Measurements from ENCODE around the gene IFT80. TPM values are rescaled to one million over a fixed set of nuclear protein-coding genes. Genes with fewer than 3 reads are reported as not detected.

Gene IFT80
- total RNA-seq, 4 donors from 2014 or later = 43.8 to 111 (median 51.0) TPM

DNA sequence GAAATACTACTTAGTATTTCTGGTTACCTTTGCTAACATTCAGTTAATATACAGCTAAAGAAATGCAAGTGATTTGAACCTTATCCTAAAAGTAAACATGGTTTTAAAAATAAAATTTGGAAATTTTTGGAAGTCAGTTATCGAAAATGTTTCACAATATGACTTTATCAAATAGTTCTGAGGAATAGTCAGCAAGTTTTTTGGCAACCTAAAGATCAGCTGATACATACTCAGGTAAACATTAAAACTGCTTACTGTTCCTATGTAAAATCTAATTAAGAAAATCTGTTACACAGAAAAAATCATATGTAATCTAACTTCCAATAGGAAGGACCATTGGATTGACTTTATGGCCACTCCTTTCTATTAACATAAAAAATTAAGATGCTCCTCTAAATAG, 24.1 kb downstream of the IFT80 start:
- WGBS, 2 donors = 96 to 99% methylated on average over 1 of the region's 1 CpG
- Histone ChIP-seq H3K4me1 (peaks cover 3 to 7% of the 10 kb centered on the region in 2 donors), H3K4me3 (replicated peaks in 1 of 3) (no peak overlapping the region), H3K27ac (no peak overlapping the region), H3K9me3 (no peaks in the 10 kb centered on the region), H3K36me3 (peaks cover 0 to 9% of the 10 kb centered on the region in 2 donors), H3K27me3 (no peaks in the 10 kb centered on the region)
- no peak for DNase-seq
- no peak for TF ChIP-seq POLR2A (IDR thresholded peaks at IDR 0.05)
- TF ChIP-seq, protein P1, sequence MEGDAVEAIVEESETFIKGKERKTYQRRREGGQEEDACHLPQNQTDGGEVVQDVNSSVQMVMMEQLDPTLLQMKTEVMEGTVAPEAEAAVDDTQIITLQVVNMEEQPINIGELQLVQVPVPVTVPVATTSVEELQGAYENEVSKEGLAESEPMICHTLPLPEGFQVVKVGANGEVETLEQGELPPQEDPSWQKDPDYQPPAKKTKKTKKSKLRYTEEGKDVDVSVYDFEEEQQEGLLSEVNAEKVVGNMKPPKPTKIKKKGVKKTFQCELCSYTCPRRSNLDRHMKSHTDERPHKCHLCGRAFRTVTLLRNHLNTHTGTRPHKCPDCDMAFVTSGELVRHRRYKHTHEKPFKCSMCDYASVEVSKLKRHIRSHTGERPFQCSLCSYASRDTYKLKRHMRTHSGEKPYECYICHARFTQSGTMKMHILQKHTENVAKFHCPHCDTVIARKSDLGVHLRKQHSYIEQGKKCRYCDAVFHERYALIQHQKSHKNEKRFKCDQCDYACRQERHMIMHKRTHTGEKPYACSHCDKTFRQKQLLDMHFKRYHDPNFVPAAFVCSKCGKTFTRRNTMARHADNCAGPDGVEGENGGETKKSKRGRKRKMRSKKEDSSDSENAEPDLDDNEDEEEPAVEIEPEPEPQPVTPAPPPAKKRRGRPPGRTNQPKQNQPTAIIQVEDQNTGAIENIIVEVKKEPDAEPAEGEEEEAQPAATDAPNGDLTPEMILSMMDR (IDR thresholded peaks at IDR 0.05) = no peak
- intact Hi-C loops (cut with DNase I) = no loop called here

DNA sequence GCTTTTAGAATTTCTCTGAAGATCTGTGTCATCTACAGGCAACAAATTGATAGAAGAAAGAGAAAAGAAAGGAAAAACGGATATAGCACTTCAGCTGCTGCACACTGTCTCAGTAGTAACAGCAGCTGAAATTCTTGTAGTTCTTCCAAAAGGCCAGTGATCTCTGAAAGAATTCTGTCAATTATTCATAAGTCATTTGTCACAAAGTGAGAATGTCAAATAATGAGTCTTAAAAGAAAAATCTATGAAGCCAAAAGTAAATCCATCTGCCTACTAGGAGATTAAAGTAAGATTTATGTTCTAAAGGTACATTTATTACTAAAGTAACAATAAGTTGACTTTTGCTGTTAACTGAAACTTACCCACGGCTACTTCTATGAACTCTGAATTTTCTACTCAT, 24.6 kb downstream of the IFT80 start:
- no peak for DNase-seq
- Histone ChIP-seq H3K27me3 (no peaks in the 10 kb centered on the region), H3K36me3 (peaks cover 0 to 9% of the 10 kb centered on the region in 2 donors), H3K9me3 (no peaks in the 10 kb centered on the region), H3K4me3 (replicated peaks in 1 of 3) (no peak overlapping the region), H3K4me1 (peaks cover 3 to 9% of the 10 kb centered on the region in 2 donors), H3K27ac (no peak overlapping the region)
- intact Hi-C loops (cut with DNase I) = no loop called here
- TF ChIP-seq, protein P1 (IDR thresholded peaks at IDR 0.05) = no peak
- no peak for TF ChIP-seq POLR2A (IDR thresholded peaks at IDR 0.05)
- WGBS, 2 donors = 92 to 93% methylated on average over 2 of the region's 2 CpGs

DNA sequence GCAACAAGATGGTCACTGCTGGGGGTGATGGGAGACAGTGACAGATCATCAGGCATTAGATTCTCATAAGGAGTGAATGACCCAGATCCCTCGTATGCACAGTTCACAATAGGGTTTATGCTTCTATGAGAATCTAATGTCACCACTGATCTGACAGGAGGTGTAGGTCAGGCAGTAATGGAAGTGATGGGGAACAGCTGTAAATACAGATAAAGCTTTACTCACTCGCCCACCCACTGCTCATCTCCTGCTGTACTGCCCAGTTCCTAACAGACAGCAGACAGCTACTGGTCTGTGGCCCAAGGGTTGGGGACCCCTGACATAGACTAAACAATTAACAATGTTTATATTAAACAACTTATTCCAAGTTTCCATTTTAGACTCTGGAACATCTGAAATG, 25.4 kb downstream of the IFT80 start:
- no peak overlapping the region for H3K4me3 ChIP-seq (replicated peaks in 1 of 3)
- 94 to 98% methylated on average over 2 of the region's 2 CpGs for WGBS, 2 donors
- H3K27ac ChIP-seq = no peak overlapping the region
- intact Hi-C loops (cut with DNase I) = no loop called here
- H3K36me3 ChIP-seq = peaks cover 0 to 9% of the 10 kb centered on the region in 2 donors
- peaks cover 3 to 9% of the 10 kb centered on the region in 2 donors for H3K4me1 ChIP-seq
- no peak for DNase-seq
- no peaks in the 10 kb centered on the region for H3K27me3 ChIP-seq
- TF ChIP-seq, protein P1 (IDR thresholded peaks at IDR 0.05) = no peak
- no peak for TF ChIP-seq POLR2A (IDR thresholded peaks at IDR 0.05)
- H3K9me3 ChIP-seq = no peaks in the 10 kb centered on the region

DNA sequence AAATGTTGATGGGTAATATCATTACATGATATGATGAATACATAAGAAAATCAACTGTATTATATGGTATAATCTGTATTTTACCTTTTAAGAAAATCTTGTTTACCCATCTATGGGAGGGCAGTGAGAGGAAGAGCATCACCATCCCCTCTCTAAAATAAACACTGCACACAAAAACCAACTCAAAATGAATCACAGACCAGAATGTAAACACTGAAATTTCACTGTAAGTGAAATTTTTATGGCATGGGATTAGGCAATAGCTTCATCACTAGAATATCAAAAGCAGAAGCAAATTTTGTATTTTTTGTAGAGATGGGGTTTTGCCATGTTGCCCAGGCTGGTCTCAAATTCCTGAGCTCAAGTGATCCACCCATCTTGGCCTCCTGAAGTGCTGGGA, 26.2 kb downstream of the IFT80 start:
- H3K9me3 ChIP-seq = no peaks in the 10 kb centered on the region
- intact Hi-C loops (cut with DNase I) = no loop called here
- no peak overlapping the region for H3K4me3 ChIP-seq (replicated peaks in 1 of 3)
- H3K36me3 ChIP-seq = peaks cover 0 to 9% of the 10 kb centered on the region in 2 donors
- DNase-seq = no peak
- H3K27me3 ChIP-seq = no peaks in the 10 kb centered on the region
- TF ChIP-seq, protein P1 (IDR thresholded peaks at IDR 0.05) = no peak
- TF ChIP-seq POLR2A (IDR thresholded peaks at IDR 0.05) = no peak
- H3K27ac ChIP-seq = no peak overlapping the region
- peaks cover 3 to 9% of the 10 kb centered on the region in 2 donors for H3K4me1 ChIP-seq

DNA sequence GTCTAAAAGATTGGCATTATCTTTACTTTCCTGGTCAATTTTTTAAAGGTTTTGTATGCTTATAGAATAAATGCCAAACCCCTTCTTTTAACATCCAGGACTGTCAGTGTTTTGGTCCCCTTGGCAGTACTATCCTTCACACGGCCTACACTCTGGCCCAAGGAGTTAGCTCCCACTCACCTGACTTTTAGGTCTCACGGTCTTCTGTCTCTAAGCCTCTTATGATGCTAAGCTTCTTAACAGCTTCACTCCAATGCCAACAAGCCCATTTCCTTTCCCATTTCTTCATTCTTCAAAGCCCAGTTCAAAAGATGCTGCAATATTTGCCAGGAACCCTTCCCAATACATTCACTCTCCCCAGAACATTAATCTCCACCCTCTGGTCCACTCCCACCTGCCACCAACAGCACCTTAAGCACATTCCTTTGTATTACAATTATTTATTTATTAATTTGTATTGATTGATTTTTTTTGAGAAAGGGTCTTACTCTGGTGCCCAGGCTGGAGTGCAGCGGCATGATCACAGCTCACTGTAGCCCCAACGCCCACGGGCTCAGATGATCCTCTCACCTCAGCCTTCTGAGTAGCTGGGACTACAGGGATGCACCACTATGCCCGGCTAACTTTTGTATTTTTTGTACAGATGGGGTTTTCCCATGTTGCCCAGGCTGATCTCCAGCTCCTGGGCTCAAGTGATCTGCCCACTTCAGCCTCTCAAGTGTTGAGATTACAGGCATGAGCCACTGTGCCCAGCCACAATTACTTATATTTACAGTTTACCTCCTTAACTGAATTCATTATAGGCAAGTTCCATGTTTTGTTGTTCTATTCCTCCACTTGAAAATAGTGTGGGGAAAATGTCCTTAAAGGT, 27.8 kb downstream of the IFT80 start:
- Histone ChIP-seq H3K27ac (no peak overlapping the region), H3K4me1 (peaks cover 3 to 9% of the 10 kb centered on the region in 2 donors), H3K9me3 (no peaks in the 10 kb centered on the region), H3K4me3 (replicated peaks in 1 of 3) (no peak overlapping the region), H3K27me3 (no peaks in the 10 kb centered on the region), H3K36me3 (peaks cover 0 to 4% of the 10 kb centered on the region in 2 donors)
- intact Hi-C loops (cut with DNase I) = no loop called here
- DNase-seq = peak; percentile 73 to 81
- TF ChIP-seq POLR2A (IDR thresholded peaks at IDR 0.05) = no peak
- TF ChIP-seq, protein P1 (IDR thresholded peaks at IDR 0.05) = no peak
- 58 to 64% methylated on average over 6 of the region's 6 CpGs for WGBS, 2 donors

All from thyroid gland (tissue), 4 donors.